Stimulated activated CD4-positive, alpha-beta T cell treated with anti-CD3 and anti-CD28 coated beads, Interleukin-2, amount 100 ng/mL, for 4 hours (primary cell): ENCODE data around the gene TFAM.

Source experiments
- DNase-seq: peaks from one replicate; pipeline ENCODE4 v3.0.0-alpha.2; 2020; ENCODE audit warnings: low read depth

The TFAM gene

DNA sequence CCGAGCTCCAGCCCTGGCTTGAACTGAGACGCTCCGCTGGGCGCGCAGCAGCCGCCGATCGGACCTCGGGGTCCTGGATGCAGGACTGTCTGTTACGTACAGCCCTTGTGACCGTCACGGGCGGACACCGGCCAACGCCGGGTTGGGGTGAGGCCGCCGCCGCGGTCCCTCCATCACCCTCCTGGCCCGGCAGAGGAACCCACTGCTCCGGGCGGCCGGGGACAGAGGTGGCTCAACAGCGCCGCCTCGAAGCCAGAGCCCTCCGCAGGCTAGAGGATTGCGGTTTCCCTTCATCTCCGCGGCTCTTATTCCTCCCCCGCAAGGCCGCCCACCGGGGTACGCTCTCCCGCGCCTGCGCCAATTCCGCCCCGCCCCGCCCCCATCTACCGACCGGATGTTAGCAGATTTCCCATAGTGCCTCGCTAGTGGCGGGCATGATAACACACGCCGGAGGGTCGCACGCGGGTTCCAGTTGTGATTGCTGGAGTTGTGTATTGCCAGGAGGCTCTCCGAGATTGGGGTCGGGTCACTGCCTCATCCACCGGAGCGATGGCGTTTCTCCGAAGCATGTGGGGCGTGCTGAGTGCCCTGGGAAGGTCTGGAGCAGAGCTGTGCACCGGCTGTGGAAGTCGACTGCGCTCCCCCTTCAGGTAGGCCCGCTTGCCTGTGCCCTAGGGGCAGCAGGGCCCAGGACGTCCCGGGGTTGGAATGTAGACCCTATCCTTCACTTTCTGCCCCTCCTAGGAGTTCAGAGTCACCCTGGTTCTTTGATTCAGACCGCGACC, at the start of gene TFAM:
TSS of gene TFAM (plus strand) at position 412 of the 785 bp plus-strand sequence. CDS start at position 550, 138 bp downstream.
- peak; percentile 94 for DNase-seq

DNA sequence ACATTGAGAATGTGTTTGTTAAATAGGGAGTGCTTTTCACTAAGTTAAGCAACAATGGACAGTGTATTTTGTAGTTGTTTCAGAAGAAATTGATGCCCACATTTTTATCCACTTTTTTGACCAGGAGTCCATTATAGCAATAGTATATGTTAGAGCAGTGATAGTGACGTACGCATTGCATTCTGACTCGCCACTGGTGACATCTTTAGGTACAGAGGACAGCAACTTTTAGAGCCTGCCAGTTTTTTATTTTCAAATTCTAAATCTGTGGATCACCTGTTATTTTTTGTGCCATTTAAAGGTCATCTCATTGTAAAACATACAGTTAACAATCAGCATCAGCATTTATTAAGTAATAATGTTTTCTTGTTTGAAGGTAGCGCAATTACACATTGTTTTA, 49.0 kb upstream of the TFAM start:
- no peak for DNase-seq

DNA sequence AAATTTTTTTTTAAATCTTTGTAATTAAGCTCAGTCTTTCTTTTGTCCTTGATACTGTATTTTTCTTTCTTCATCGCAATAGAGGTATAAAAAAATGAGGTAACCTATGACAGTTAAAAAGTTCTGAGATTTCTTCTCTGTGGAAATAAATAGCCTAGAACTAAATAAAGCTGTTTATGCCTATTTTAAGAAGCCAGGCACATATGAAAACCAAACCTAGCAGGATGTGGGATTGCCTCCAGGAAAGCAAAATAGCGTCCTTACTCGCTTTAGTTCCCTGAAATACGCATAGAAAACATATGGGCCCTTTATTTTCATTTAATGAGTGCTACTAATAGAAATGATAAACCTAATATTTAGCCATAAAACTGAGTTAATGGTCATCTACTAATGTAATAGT, 43.8 kb upstream of the TFAM start:
- no peak for DNase-seq

DNA sequence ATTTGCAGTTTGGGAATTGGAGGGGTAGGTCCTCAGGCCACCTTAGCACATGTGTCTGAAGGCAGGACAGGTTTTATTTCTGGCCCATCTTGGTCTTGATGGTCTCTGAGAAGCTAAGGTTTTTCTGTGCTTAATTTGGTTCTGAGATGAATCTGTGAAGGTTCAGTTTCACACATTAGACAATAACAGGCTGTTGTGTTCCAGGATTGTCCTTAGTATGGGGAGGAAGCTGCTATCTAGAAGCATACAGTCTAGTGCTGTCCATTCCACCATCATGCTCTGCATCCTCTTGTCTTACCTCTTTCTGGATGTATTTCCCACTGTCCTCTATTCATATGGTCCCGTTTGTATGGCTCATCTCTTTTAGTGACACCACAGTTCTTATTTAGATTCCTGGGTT, 43.3 kb upstream of the TFAM start:
- no peak for DNase-seq

DNA sequence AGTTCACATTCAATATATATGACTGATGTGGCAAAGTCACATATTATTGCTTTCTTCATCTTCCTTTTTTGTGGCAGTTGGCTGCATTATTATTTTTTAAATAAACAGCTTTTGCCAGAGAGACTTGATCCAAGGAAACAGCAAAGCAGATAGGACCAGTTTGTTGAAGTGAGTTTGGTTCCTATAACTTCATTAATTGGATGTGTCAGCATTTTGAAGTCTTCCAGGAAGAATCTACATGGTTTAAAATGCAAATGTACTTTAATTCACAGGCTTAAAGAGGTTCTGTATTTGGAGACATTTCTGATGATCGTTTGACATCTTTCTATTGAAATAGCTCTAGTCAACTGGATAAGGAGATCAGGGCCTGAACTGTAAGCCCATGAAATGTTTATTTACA, 37.2 kb upstream of the TFAM start:
- no peak for DNase-seq

DNA sequence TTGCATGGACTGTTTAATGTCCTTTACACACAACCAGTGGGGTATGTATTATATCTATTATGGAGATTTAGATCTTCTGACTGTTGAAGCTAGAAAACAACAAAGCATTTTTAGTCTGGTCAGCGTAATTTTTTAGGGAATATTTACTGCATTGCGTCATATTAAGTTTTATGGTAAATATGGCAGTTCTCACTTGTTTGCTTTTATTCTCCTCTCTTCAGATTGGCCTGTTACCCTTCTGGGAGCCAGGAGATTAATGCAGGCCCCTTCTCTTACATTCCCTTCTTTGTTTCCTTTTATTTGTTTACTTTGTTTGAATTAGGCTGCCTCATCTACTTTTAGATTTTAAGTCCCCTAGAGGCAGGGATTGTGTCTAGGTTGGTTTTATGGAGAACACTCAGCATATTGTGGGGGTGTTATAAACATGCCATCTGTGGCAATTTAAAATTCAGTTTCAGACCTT, 36.6 kb upstream of the TFAM start:
- no peak for DNase-seq

DNA sequence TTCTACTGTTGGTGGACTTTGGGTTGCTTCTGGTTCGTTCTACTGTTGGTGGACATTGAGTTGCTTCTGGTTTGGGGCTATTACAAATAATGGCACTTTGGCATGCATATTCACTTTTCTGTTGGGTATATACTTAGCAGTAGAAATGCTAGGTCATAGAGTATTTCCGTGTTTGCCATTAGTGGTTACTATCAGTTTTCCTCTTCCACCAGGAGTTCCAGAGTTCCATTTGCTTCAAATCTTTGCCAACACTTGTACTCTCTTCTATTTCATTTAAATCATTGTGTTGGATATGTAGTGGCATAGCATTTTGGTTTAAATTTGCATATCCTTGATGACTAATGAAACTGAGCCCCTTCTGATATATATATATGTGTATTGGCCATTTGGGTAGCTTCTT, 35.2 kb upstream of the TFAM start:
- DNase-seq, result no peak

DNA sequence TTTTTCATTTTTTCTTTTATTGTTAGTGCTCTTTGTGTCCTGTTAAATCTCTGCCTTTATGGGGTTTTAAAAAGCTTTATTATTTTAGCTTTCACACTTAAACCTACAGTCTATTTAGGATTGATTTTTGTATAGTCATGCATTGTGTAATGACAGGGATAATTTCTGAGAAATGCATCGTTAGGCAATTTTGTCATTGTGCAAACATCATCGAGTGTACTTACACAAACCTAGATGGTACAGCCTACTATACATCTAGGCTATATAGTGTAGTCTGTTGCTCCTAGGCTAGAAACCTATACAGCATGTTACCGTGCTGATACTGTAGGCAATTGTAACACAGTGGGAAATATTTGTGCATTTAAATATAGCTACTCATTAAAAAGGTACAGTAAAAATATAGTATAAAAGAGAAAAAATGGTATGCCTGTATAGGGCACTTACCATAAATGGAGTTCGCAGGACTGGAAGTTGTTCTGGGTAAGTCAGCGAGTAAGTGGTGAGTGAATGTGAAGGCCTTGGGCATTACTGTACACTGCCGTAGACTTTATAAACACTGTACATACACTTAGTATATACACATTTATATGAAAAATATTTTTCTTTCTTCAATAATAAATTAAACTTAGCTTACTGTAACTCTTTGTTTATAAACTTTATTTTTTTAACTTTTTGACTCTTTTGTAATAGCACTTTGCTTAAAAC, 34.4 kb upstream of the TFAM start:
- DNase-seq, result no peak

DNA sequence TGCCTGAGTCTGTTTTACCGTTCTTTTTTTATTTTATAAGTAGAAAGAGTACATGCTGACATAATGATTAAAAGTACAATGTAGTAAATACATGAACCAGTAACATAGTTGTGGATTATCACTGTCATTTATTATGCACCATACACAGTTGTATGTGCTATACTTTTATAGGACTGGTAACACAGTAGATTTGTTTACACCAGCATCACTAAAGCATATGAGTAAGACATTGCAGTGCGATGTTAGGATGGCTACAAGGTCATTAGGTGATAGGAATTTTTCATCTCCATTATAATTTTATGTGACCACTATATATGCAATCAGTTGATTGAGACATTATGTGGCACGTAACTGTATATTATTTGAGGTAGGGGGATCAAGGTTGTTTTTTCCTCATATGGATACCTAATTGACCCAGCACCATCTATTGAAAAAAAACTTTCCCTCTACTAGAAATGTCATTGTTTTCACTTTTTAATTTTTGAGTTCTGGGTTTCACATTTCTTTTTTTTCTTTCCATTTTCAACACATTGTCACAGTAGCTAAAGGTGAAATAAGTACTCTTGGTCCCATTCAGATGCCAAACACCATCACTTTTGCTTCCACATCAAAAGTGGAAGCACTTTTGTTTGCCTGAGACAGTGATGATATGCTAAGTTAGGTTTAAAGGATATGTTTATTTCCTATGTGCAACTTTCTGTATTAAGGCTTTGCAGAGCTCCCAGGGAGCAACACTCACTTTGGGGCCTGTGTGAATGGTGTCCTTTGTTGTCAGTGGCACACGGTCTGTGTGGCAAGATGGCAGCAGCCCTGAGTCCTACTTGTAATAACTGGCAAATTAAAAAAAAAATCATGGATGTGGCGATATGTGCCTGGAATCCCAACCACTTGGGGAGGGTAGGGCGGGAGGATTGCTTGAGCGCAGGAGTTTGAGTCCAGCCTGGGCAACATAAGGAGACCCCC, 33.3 kb upstream of the TFAM start:
- no peak for DNase-seq

DNA sequence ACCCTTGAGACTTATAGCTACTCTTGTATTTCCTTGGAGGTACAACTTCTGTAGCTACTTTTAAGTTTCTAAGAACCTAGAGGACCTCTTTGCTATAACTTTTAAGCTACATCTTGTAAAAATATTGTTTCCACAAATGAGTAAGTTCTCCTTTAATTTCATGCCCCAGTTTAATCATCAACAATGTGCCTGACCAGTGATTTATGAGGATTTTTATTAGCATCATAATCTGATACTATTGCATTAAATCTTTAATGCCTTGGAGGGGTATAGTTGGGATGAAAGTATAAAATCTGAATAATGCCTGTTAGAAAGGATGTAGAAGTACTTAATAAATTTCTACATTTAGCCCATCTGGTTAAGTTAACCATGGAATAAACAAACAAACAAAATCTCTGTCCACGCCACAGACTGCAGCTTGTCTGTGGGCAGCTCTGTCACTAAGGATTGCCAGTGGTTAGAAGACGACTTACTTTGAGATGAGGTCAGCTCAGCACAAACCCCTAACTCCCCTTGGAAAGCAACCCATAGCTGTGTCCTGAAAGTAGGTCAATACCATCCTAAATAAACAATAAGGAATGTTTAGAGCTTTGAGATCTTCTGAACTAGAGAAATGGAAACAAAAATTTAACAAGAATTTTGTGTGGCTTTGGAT, 32.1 kb upstream of the TFAM start:
- DNase-seq, result no peak

DNA sequence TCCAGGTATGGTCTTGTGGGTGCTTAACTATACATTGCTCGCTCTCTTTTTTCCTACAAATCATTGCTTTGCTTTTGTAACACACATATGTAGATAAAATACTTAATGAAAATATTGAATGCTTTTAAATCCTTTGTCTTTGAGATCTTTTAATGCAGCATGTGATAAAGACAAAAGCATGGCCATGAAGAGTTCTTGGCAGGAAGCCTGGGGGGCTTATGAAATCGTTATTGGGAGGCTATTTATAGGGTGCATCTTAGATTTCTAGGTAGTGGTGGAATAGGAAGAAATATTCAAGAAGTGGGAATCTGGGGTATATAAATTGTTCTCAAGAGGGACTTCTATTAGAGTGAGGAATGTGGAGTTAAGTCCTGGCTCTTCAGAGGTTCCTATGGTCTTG, 28.5 kb upstream of the TFAM start:
- no peak for DNase-seq

DNA sequence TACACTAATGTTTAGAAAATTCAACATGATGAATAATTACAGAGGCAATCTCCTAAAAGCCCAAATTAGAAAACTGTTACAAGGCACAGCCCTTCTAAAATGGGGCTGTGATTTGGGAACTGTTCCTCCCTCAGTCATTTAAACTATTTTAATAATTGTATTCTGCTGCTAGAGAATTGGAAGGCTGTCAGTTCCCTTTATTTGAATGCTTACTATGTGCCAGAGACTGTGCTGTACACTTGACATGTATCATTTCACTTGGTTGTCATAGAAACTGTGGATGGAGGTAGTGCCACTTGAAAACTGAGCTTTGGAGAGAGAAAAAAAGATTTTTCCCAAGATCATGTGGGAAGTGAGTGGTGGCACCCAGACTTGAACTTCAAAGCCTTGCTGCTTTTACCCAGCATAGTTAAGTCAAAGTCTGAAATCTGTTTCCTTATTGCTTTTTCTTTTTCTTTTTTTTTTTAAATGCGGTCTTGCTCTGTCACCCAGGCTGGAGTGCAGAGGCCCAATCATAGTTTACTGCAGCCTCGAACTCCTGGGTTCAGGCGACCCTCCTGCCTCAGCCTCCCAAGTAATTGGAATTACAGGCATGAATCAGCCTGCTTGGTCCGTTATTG, 26.8 kb upstream of the TFAM start:
- DNase-seq, result no peak

DNA sequence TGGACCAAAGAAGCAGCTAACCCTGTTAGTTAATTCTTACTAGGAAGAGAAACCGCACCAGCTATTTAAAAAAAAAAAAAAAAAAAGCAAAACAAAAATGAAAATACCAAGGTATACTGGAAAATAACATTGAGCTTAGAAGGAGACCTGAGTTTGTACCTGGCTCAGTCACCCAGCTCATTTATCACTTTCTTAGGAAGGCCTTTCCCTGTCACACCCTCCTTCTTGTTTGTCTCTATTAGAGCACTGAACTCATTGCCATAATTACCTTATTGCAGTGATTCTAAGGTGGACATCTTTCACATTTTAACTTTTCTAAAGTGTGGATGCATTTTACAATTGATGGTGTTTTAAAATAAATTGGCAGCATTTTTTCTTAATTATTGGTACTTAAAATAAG, 26.3 kb upstream of the TFAM start:
- no peak for DNase-seq

DNA sequence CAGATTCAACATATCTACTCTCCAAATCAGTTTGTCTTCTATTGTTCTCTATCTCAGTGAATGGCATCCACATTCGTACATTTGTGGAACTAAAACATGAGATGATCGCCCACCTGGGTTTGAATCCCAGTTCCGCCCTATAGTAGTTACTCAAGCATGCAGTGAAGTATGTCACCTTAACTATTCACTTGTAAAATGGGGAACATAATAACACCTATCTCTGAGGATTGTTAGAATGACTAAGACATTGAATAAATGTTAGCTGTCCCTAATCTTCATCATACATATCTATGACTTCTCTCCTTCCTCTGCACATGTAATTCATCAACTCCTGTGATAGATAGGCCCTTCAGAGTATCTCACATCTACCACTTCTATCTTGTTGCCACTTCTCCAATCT, 25.7 kb upstream of the TFAM start:
- DNase-seq, result no peak

DNA sequence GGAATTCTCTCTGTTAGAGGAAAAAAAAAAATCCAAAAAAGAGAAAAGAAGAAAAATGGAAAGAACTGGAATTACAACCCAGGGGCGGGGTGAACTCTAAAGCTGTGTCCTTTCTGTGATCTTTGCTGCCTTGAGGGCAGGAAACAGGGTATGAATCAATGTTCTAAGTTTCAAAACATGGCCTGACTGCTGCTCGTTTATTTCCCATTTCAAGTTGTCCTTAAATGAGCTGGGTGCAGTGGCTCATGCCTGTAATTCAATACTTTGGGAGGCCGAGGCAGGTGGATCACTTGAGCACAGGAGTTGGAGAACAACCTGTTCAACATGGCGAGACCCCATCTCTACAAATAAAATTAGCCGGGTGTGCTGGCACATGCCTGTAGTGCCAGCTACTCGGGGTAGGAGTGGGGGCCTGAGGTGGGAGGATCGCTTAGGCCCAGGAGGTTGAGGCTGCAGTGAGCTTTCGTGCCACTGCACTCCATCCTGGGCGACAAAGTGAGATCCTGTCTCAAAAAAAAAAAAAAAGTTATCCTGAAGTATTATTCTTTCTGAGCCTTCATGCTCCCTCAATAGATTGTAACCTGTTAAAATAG, 24.7 kb upstream of the TFAM start:
- no peak for DNase-seq

DNA sequence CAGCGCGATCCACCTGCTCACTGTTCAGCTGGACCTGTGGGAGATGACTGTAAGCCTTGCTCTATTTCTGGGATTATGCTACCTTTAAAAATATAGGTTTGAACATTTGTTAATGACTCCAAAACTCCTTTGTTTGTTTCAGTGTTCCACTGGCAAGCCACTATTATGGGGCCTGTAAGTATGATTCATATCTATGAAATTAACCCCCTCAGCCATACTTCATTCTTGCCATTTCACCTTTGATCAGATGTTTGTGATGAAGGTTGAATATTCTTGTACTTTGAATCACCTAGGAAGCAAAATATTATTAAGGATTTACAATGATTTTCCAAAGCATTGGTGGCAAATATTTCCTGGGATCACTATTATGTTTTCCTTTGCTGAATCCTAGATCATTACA, 23.9 kb upstream of the TFAM start:
- no peak for DNase-seq

DNA sequence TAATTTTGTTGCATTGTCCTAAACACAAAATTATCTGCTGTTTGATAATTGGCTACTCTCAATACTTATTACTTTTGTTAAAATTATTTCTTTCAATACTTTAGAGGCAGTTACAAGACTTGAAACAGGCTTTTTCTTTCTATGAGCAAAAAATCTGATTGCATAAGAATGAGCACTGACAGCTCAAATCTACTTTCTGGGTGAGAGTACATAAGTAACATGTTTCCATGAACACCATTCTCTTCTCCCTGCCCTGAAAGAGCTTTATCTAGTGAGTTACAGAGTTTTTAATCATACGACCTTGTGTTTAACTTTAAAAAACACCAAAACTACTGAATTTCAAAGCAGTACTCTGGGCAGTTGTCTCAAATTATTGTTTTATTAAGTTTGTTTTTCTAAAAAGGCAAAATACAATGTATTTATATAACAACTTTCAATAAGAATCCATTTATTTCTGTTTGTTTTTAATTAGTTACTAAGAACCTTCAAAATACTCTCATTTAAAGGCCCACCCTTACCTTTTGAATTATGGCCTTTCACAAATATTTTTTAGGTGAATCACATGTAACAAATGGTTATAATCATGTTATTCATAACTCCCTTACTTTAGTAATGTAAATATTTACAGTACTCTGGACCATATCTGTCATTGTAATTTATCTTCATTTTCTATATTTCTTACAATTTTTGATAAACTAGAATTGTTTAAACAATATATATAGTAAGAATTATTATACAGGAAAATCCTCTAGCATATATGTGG, 23.0 kb upstream of the TFAM start:
- DNase-seq, result no peak

DNA sequence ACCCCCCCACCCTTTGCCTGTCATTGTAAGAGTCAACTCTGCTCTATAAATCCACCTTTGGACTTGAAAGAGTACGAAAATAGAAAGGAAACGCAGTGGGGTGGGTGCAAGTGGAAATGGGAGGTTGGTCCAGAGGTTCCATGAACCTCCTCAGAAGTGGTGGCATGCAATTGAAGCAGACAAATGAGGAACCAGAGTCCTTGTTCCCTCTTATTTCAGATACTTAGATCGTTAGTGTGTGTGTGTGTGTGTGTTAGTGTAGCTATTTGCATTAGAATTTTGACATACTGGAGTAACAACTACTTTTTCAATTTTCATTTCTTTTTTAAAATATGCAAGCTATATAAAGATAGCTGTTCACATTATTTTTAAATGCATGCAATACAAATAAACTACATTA, 18.1 kb upstream of the TFAM start:
- DNase-seq, result no peak

DNA sequence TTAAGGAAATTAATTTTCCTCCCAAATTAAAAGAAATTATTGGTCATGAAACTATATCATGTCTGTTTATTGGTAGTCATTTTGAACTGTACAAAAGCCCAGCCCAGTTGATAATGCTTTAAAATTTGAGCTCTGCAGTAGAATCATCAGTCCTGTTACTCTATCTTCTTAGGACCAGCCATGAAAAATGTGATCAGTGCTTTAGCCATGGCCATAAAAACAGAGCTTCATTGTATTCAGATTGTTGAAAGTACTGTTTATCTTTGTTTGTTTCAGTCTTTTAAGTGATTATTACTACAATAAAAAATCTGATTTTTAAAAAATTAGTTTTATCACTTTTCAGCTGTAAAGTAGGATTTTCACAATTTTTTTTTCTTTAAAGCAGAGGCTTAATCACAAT, 13.7 kb upstream of the TFAM start:
- no peak for DNase-seq
